ENCODE results near the gene EXOSC5. TPM values are rescaled to one million over a fixed set of nuclear protein-coding genes. Genes with fewer than 3 reads are reported as not detected.
A peak's percentile ranks its signal among the peaks of the same experiment; 100 is the strongest.

The EXOSC5 gene
- total RNA-seq, 2 experiments from 2014 or later, result 46.6 to 47.0 TPM

GRCh38 chr19:41362143-41362847 lies 34.9 kb downstream of the EXOSC5 start:
- no peak for TF ChIP-seq CTCF (IDR thresholded peaks at IDR 0.05)
- Mint-ChIP-seq H3K9me3 (no peaks in the 10 kb centered on the region), H3K4me1 (ENCODE audit: low read depth) (peaks cover 39% of the 10 kb centered on the region), H3K27ac (no peak overlapping the region), H3K36me3 (ENCODE audit: low read depth) (peaks cover 14% of the 10 kb centered on the region), H3K27me3 (no peaks in the 10 kb centered on the region), H3K4me3 (no peak overlapping the region)
- no peak for ATAC-seq
- intact Hi-C loops (cut with micrococcal nuclease), result no loop called here
- ChIA-PET CTCF (interaction anchor here (0.9 kb wide), 1 partner anchor 70 kb away, joined by 3 read pairs; no protein-coding TSS in a partner anchor), POLR2A (interaction anchor here (3.0 to 4.2 kb wide), 2 partner anchors 7 to 10 kb away, joined by 20 to 30 read pairs; no protein-coding TSS in a partner anchor)
- DNase-seq, result no peak

GRCh38 chr19:41359741-41360140 lies 37.4 kb downstream of the EXOSC5 start:
- peaks cover 57% of the 10 kb centered on the region for H3K4me1 Mint-ChIP-seq (ENCODE audit: low read depth)
- peak overlapping the region; percentile 40 for H3K27ac Mint-ChIP-seq
- ChIA-PET POLR2A (no interaction called here), CTCF (no interaction called here)
- ATAC-seq (no peak), DNase-seq (no peak)
- no peaks in the 10 kb centered on the region for H3K9me3 Mint-ChIP-seq
- TF ChIP-seq CTCF (IDR thresholded peaks at IDR 0.05), result no peak
- no peaks in the 10 kb centered on the region for H3K27me3 Mint-ChIP-seq
- H3K4me3 Mint-ChIP-seq, result no peak overlapping the region
- intact Hi-C loops (cut with micrococcal nuclease), result loop anchor here (5.0 to 10.0 kb wide), 2 partner anchors 38 to 95 kb away; partner anchors contain the start of genes BCKDHA, EXOSC5 and HNRNPUL1
- peaks cover 30% of the 10 kb centered on the region for H3K36me3 Mint-ChIP-seq (ENCODE audit: low read depth)

GRCh38 chr19:41357746-41358145 lies 39.4 kb downstream of the EXOSC5 start:
- Mint-ChIP-seq H3K27ac (peak overlapping the region; percentile 99), H3K36me3 (ENCODE audit: low read depth) (peaks cover 34% of the 10 kb centered on the region), H3K4me1 (ENCODE audit: low read depth) (peaks cover 51% of the 10 kb centered on the region), H3K9me3 (no peaks in the 10 kb centered on the region), H3K27me3 (no peaks in the 10 kb centered on the region), H3K4me3 (peak overlapping the region; percentile 87)
- intact Hi-C loops (cut with micrococcal nuclease), result loop anchor here (5.0 to 10.0 kb wide), 2 partner anchors 40 to 93 kb away; partner anchors contain the start of genes BCKDHA, EXOSC5 and HNRNPUL1
- DNase-seq (no peak), ATAC-seq (no peak)
- TF ChIP-seq CTCF (IDR thresholded peaks at IDR 0.05), result no peak
- CTCF ChIA-PET, result interaction anchor here (0.8 to 0.9 kb wide), 2 partner anchors 49 to 81 kb away, joined by 3 read pairs; no protein-coding TSS in a partner anchor
- POLR2A ChIA-PET, result no interaction called here

- ChIA-PET CTCF (interaction anchor here (0.8 to 1.0 kb wide), 3 partner anchors 9 to 49 kb away, joined by 3 to 4 read pairs (median 3); no protein-coding TSS in a partner anchor), POLR2A (interaction anchor here (1.0 to 1.2 kb wide), 3 partner anchors 12 to 50 kb away, joined by 3 read pairs; partner anchors contain the start of gene CCDC97)
- H3K4me3 Mint-ChIP-seq, result peak overlapping the region; percentile 87
- no peaks in the 10 kb centered on the region for H3K9me3 Mint-ChIP-seq
- peaks cover 38% of the 10 kb centered on the region for H3K36me3 Mint-ChIP-seq (ENCODE audit: low read depth)
- peaks cover 46% of the 10 kb centered on the region for H3K4me1 Mint-ChIP-seq (ENCODE audit: low read depth)
- peak; percentile 12 for ATAC-seq
- intact Hi-C loops (cut with micrococcal nuclease), result loop anchor here (5.0 to 10.0 kb wide), 2 partner anchors 40 to 92 kb away; partner anchors contain the start of genes BCKDHA, EXOSC5 and HNRNPUL1
- no peaks in the 10 kb centered on the region for H3K27me3 Mint-ChIP-seq
- DNase-seq, result peak; percentile 64
- peak overlapping the region; percentile 99 for H3K27ac Mint-ChIP-seq
- TF ChIP-seq CTCF (IDR thresholded peaks at IDR 0.05), result no peak
These were observed 40.0 kb downstream of the EXOSC5 start for GRCh38 chr19:41356984-41357739.
